ENCODE measurements around the gene OSCAR. TPM values are rescaled to one million over a fixed set of nuclear protein-coding genes. Genes with fewer than 3 reads are reported as not detected.

The OSCAR gene
- total and polyA plus RNA-seq, 2 of the 13 experiments (the other 11 are each of a cell fraction or from before 2014, with no cell fraction given), result 1.9 TPM; not detected in 1

- 98% methylated on average over 9 of the region's 12 CpGs for WGBS (ENCODE audit: low lambda C conversion rate)
- POLR2A ChIA-PET, result interaction anchor here (1.2 to 3.7 kb wide), 2 partner anchors 11 to 12 kb away, joined by 3 to 19 read pairs; partner anchors contain the start of genes CNOT3 and LENG1
- Histone ChIP-seq H3K9ac (ENCODE audit: insufficient read depth, low read depth, low read length) (no peak overlapping the region), H3K4me2 (ENCODE audit: low read depth, low read length) (no peak overlapping the region), H3K79me2 (ENCODE audit: insufficient read depth, low read length) (no peaks in the 10 kb centered on the region), H3K27ac (ENCODE audit: extremely low read length, insufficient read depth, low read length) (no peak overlapping the region), H3K27me3 (ENCODE audit: control insufficient read depth in 1 of 2, insufficient read depth in 2 of 2, low read length in 2 of 2) (no peaks in the 10 kb centered on the region), H3K9me3 (ENCODE audit: low read length) (no peaks in the 10 kb centered on the region), H3K4me1 (ENCODE audit: insufficient read depth, low read length) (no peaks in the 10 kb centered on the region), H2AFZ (ENCODE audit: low read length) (no peak overlapping the region), H4K20me1 (ENCODE audit: insufficient read depth, low read length) (0 out of 2 replicates have a peak, but pooled peaks cover 3% of the 10 kb centered on the region), H3K4me3 (replicated peaks in 1 of 3; ENCODE audit: insufficient read depth in 1 of 3, low read depth in 2 of 3, low read length in 3 of 3) (no peak overlapping the region), H3K36me3 (replicated peaks in 1 of 2; ENCODE audit: control insufficient read depth in 1 of 2, insufficient read depth in 2 of 2, low read length in 2 of 2) (peaks cover 57 to 96% of the 10 kb centered on the region in 2 experiments)
- in situ Hi-C loops (cut with HindIII; ENCODE audit: extremely low pct_ligation_motif_present, low pct_unique_long_range_greater_than_20kb), result no loop called here
- no peak for FAIRE-seq
- ATAC-seq, result no peak
- intact Hi-C loops (cut with micrococcal nuclease; ENCODE audit: unreplicated experiment), result no loop called here
- TF ChIP-seq AGO2 (optimal IDR thresholded peaks at IDR 0.05; ENCODE audit: low read depth, low read length) (peak; percentile 68), ZNF740 (CRISPR knock-in tag; IDR thresholded peaks at IDR 0.05) (no peak), EED (CRISPR knock-in tag; IDR thresholded peaks at IDR 0.05) (no peak), ISX (CRISPR knock-in tag; conservative IDR thresholded peaks at IDR 0.05) (no peak), ZNF256 (CRISPR knock-in tag; conservative IDR thresholded peaks at IDR 0.05) (no peak)
- BruUV-seq (replicated peaks), result no TSS peak
- CTCF ChIA-PET (ENCODE audit: low intra/inter-chr PET ratio, low total read pairs), result no interaction called here
- DNase-seq (ENCODE audit: low spot score), result no peak
Measured at GRCh38 chr19:54149021-54149812, 48.6 kb upstream of the OSCAR start.

GRCh38 chr19:54148158-54148557, 47.6 kb upstream of the OSCAR start:
- no peak overlapping the region for H2AFZ ChIP-seq (ENCODE audit: low read length)
- H4K20me1 ChIP-seq (ENCODE audit: insufficient read depth, low read length), result 0 out of 2 replicates have a peak, but pooled peaks cover 3% of the 10 kb centered on the region
- ChIA-PET POLR2A (interaction anchor here (1.4 kb wide), 1 partner anchor 11 kb away, joined by 4 read pairs; the partner anchor contains the start of gene CNOT3), CTCF (ENCODE audit: low intra/inter-chr PET ratio, low total read pairs) (no interaction called here)
- 95% methylated on average over 17 of the region's 19 CpGs for WGBS (ENCODE audit: low lambda C conversion rate)
- no peaks in the 10 kb centered on the region for H3K4me1 ChIP-seq (ENCODE audit: insufficient read depth, low read length)
- H3K27me3 ChIP-seq (ENCODE audit: control insufficient read depth in 1 of 2, insufficient read depth in 2 of 2, low read length in 2 of 2), result no peaks in the 10 kb centered on the region
- H3K9ac ChIP-seq (ENCODE audit: insufficient read depth, low read depth, low read length), result no peak overlapping the region
- BruUV-seq (replicated peaks), result no TSS peak
- H3K9me3 ChIP-seq (ENCODE audit: low read length), result no peaks in the 10 kb centered on the region
- no peak overlapping the region for H3K4me3 ChIP-seq (replicated peaks in 1 of 3; ENCODE audit: insufficient read depth in 1 of 3, low read depth in 2 of 3, low read length in 3 of 3)
- DNase-seq (ENCODE audit: low spot score) (no peak), ATAC-seq (no peak), FAIRE-seq (no peak)
- H3K36me3 ChIP-seq (replicated peaks in 1 of 2; ENCODE audit: control insufficient read depth in 1 of 2, insufficient read depth in 2 of 2, low read length in 2 of 2), result peaks cover 63 to 96% of the 10 kb centered on the region in 2 experiments
- in situ Hi-C loops (cut with HindIII; ENCODE audit: extremely low pct_ligation_motif_present, low pct_unique_long_range_greater_than_20kb), result no loop called here
- intact Hi-C loops (cut with micrococcal nuclease; ENCODE audit: unreplicated experiment), result no loop called here
- H3K79me2 ChIP-seq (ENCODE audit: insufficient read depth, low read length), result no peaks in the 10 kb centered on the region
- H3K27ac ChIP-seq (ENCODE audit: extremely low read length, insufficient read depth, low read length), result no peak overlapping the region
- H3K4me2 ChIP-seq (ENCODE audit: low read depth, low read length), result no peak overlapping the region
- no peak for TF ChIP-seq ZNF362 (CRISPR knock-in tag; IDR thresholded peaks at IDR 0.05; ENCODE audit: borderline replicate concordance)
- no peak for TF ChIP-seq ZNF740 (CRISPR knock-in tag; IDR thresholded peaks at IDR 0.05)
- TF ChIP-seq NFAT5 (CRISPR knock-in tag; IDR thresholded peaks at IDR 0.05), result no peak
- TF ChIP-seq ZSCAN12 (CRISPR knock-in tag; IDR thresholded peaks at IDR 0.05), result no peak
- TF ChIP-seq AGO2 (optimal IDR thresholded peaks at IDR 0.05; ENCODE audit: low read depth, low read length), result peak; percentile 62
- no peak for TF ChIP-seq ZNF570 (CRISPR knock-in tag; IDR thresholded peaks at IDR 0.05; ENCODE audit: borderline replicate concordance)
